Measurements from ENCODE around the gene RAB11B. TPM values are rescaled to one million over a fixed set of nuclear protein-coding genes. Genes with fewer than 3 reads are reported as not detected.
A peak's percentile ranks its signal among the peaks of the same experiment; 100 is the strongest.
"Not testable (repeated sequence)": the region's sequence is repeated elsewhere in the genome, so short reads cannot be mapped to it uniquely, and the experiment has no call there.

Gene RAB11B
- 10 to 100 TPM; 68.8 to 69.2 TPM for total RNA-seq

DNA sequence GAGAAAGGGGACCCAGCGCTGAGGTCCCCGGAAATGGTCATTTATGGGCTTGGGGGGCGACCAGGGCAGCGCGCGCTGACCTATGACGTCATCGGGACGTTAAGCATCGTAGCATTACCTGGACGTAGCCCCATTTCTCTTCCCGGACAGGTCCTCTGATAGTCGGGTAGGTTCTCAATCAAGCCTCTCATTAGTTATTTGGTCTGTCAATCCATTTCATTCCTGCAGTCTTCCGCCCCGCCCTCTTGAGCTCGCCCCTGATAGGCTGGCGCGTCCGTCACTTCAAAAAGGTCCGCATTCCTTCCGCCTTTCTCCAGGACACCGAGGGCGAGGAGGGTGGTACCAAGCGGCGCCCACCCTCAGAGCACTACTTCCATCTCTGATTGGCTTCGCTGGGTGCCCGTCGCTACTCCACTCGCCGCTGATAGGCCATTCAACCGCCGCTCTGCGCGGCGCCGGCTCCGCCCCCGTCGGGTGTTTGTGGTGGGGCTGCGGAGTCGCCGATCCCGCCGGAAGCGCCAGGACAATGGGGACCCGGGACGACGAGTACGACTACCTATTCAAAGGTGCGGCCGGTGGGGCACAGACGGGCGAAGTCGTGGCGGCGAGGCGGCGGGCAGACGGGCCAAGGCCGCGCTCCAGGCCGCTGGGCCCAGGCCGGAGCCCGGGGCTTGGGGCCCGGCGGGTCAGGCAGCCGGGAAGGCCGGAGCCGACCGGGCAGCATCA, at the start of gene RAB11B:
Gene RAB11B, plus strand, starts transcription at position 470 of the 726 bp plus-strand sequence. Its CDS starts 57 bp downstream, at position 527.
- Mint-ChIP-seq H3K36me3 (ENCODE audit: insufficient read depth in 2 of 2) (no peaks in the 10 kb centered on the region), H3K4me3 (peak within 1 kb of the TSS; percentile 94 to 96), H3K27me3 (ENCODE audit: low read depth) (no peaks in the 10 kb centered on the region), H3K4me1 (ENCODE audit: low read depth) (peaks cover 28% of the 10 kb centered on the region), H3K27ac (peak within 1 kb of the TSS; percentile 98), H3K9me3 (peaks cover 0 to 4% of the 10 kb centered on the region in 2 donors)
- DNase-seq (peak; percentile 97 to 99), ATAC-seq (replicated peaks in 1 of 2) (peak; percentile 92 to 93)

DNA sequence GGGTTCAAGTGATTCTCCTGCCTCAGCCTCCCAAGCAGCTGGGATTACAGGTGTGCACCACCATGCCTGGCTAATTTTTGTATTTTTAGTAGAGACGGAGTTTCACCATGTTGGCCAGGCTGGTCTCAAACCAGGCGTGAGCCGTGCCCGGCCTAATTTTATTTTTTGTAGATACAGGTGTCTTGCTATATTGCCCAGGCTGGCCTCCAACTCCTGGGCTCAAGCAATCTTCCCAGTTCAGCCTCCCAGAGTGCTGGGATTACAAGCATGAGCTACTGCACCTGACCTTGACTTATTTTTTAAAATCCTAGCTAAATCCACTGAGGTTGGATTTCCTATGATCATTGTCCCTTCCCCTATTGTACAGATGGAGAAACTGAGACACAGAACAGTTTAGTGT, 48.7 kb upstream of the RAB11B start:
- H3K4me1 Mint-ChIP-seq (ENCODE audit: low read depth); H3K9me3 Mint-ChIP-seq; H3K36me3 Mint-ChIP-seq (ENCODE audit: insufficient read depth in 2 of 2); H3K4me3 Mint-ChIP-seq; H3K27ac Mint-ChIP-seq; ATAC-seq (replicated peaks in 1 of 2); DNase-seq: not testable (repeated sequence)
- peaks cover 35% of the 10 kb centered on the region for H3K27me3 Mint-ChIP-seq (ENCODE audit: low read depth)

DNA sequence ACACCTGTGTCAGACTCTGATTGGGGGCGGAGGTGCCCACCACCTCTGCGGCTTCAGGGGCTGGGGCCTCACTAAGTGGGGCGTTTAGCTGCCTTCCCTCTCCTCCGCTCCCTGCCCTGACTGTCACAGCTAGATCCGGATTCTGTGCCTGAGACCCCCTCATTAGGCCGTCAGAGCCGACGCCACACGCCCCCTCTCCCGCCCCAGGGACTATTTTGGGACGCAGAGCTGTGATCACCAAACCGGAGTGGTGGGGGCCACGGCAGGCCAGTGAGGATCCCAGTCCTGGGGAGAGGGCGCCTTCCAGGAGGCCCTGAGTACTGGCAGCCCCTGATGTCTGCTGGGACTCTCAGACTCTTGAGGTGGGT, 47.9 kb upstream of the RAB11B start:
- H3K4me3 Mint-ChIP-seq = peak overlapping the region in 1 of 2 donors; percentile 43
- no peaks in the 10 kb centered on the region for H3K9me3 Mint-ChIP-seq
- no peaks in the 10 kb centered on the region for H3K36me3 Mint-ChIP-seq (ENCODE audit: insufficient read depth in 2 of 2)
- H3K4me1 Mint-ChIP-seq (ENCODE audit: low read depth) = peaks cover 5% of the 10 kb centered on the region
- ATAC-seq (replicated peaks in 1 of 2) (no peak), DNase-seq (no peak)
- peaks cover 30% of the 10 kb centered on the region for H3K27me3 Mint-ChIP-seq (ENCODE audit: low read depth)
- H3K27ac Mint-ChIP-seq = no peak overlapping the region

DNA sequence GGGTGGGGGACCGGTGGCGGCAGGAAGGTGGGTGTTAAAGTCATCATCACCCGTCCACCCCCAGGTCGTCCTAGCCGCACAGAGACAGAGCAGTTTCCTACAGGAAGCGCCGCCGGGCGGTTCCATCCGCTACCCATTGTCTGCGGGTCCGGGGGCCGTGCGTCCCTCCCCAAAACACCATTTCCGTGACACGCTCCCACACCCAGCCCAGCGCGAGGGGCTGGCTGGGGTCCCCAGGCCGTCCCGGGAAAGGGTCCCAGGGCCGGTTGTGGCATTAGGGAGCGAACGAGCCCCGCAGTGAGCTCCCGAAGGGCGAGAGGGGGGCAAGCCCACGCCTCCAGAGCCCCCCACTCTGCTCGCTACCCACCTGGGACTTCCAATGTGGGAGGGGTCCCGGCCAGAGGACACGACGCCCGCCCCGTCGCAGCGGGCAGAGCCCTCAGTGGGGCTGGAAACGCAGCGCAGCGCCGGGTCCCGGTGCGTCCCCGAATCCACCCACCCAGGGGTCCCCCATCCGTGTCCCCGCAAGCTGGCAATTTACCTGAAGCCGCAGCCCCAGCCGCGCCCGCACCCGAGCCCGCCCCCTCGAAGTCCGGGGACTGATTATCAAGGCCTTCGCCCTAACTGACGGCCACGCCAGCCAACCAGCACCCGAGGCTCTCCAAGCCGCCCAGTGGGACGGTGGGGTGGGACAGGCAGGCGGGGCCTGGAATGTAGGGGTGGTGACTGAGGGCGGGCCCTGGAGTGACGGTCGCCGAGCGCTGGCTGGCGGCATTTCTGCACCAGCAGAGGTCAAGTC, 47.3 kb upstream of the RAB11B start, which contains the start of gene KANK3:
Gene KANK3, minus strand, starts transcription at position 579 of the 799 bp plus-strand sequence. CDS start 5,434 bp downstream, outside the sequence.
- DNase-seq (peak; percentile 95 to 97), ATAC-seq (replicated peaks in 1 of 2) (peak; percentile 100)
- Mint-ChIP-seq H3K27me3 (ENCODE audit: low read depth) (peaks cover 25% of the 10 kb centered on the region), H3K27ac (no peak within 1 kb of the TSS), H3K9me3 (no peaks in the 10 kb centered on the region), H3K4me1 (ENCODE audit: low read depth) (peaks cover 5% of the 10 kb centered on the region), H3K4me3 (peak within 1 kb of the TSS; percentile 85 to 86), H3K36me3 (ENCODE audit: insufficient read depth in 2 of 2) (no peaks in the 10 kb centered on the region)

DNA sequence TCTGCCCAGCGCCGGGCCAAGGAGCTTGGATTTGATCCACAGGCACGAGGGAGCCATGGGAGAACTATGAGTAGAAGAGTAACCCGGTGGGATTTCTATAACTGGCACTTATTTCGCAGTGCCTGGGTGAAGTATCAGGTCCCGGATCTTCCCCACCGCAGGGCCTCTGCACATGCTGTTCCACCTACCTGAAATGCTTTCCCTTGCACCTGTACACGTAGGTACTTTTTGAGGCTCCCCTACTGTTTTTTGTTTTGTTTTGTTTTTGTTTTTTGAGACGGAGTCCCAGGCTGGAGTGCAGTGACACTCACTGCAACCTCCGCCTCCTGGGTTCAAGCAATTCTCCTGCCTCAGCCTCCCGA, 46.7 kb upstream of the RAB11B start:
- H3K4me1 Mint-ChIP-seq (ENCODE audit: low read depth) = peaks cover 5% of the 10 kb centered on the region
- H3K36me3 Mint-ChIP-seq (ENCODE audit: insufficient read depth in 2 of 2) = no peaks in the 10 kb centered on the region
- peaks cover 19% of the 10 kb centered on the region for H3K27me3 Mint-ChIP-seq (ENCODE audit: low read depth)
- peak overlapping the region; percentile 85 to 86 for H3K4me3 Mint-ChIP-seq
- ATAC-seq (replicated peaks in 1 of 2) (peak; percentile 1 to 6), DNase-seq (no peak)
- no peak overlapping the region for H3K27ac Mint-ChIP-seq
- no peaks in the 10 kb centered on the region for H3K9me3 Mint-ChIP-seq

DNA sequence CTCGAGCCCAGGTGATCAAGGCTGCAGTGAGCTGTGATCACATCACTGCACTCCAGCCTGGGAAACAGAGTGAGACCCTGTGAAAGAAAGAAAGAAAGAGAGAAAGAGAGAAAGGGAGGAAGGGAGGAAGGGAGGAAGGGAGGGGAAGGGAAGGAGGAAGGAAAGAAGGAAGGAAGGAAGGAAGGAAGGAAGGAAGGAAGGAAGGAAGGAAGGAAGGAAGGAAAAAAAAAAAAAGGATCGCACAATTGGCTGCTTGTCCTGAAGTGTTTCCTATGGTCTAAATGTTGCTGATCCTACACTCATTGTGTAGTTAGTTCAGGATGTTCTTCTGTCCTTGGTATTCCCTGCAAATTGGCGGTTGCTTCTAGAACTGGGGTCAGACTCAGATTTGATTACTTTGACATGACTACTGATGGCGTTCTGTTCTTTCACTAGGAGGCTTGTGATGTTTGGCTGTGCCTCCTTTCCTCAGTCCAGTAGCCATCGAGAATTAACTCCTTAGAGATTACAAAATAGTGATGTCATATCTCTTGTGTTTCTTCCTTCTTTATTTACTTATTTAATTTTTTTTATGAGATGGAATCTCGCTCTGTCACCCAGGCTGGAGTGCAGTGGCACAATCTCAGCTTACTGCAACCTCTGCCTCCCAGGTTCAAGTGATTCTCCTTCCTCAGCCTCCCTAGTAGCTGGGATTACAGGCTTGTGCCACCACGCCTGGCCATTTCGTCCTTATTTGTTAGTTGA, 40.4 kb upstream of the RAB11B start:
- H3K4me1 Mint-ChIP-seq (ENCODE audit: low read depth); H3K9me3 Mint-ChIP-seq; H3K27ac Mint-ChIP-seq; H3K4me3 Mint-ChIP-seq; DNase-seq; H3K36me3 Mint-ChIP-seq (ENCODE audit: insufficient read depth in 2 of 2); ATAC-seq (replicated peaks in 1 of 2): not testable (repeated sequence)
- peaks cover 26% of the 10 kb centered on the region for H3K27me3 Mint-ChIP-seq (ENCODE audit: low read depth)

DNA sequence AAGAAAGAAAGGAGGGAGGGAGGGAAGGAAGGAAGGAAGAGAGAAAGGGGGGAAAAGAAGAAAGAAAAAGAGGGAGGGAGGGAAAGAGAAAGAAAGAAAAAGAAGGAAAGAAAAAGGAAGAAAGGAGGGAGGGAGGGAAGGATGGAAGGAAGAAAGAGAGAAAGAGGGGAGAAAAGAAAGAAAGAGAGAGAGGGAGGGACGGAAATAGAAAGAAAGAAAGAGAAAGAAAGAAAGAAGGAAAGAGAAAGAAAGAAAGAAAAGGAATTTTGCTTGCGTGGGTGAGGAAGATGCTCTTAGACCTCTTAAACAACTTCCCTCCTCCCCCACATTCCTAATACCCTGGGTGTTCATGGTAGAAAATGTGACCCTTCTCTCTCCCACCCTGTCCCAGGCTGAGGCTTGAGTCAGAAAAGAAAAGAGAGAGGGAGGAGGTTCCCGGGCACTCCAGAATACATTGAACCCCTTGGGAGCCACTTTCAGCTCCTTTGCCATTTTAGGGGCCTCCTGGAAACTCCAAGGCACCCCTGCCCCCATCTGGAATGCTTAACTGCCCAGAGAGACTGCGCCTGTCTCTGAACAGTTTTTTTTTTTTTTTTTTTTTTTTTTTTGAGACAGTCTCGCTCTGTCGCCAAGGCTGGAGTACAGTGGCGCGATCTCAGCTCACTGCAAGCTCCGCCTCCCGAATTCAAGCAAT, 37.9 kb upstream of the RAB11B start:
- ATAC-seq (replicated peaks in 1 of 2) (no peak), DNase-seq (no peak)
- peaks cover 2 to 3% of the 10 kb centered on the region in 2 donors for H3K9me3 Mint-ChIP-seq
- no peak overlapping the region for H3K27ac Mint-ChIP-seq
- peak overlapping the region in 1 of 2 donors; percentile 9 for H3K4me3 Mint-ChIP-seq
- peaks cover 14% of the 10 kb centered on the region for H3K4me1 Mint-ChIP-seq (ENCODE audit: low read depth)
- peaks cover 26% of the 10 kb centered on the region for H3K27me3 Mint-ChIP-seq (ENCODE audit: low read depth)
- no peaks in the 10 kb centered on the region for H3K36me3 Mint-ChIP-seq (ENCODE audit: insufficient read depth in 2 of 2)

DNA sequence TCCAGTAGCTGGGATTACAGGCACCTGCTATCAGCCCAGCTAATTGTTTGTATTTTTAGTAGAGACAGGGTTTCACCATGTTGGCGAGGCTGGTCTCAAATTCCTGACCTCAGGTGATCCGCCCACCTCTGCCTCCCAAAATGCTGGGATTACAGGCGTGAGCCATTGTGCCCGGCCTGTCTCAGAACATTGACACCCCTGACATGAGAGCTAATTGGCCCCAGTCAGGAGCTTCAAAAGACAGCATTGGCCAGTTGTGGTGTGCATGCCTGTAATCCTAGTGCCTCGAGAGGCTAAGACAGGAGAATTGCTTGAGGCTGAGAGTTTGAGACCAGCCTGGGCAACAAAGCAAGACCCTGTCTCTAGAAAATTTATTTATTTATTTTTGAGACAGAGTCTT, 37.3 kb upstream of the RAB11B start:
- H3K36me3 Mint-ChIP-seq (ENCODE audit: insufficient read depth in 2 of 2); H3K27ac Mint-ChIP-seq; ATAC-seq (replicated peaks in 1 of 2); H3K4me3 Mint-ChIP-seq; H3K9me3 Mint-ChIP-seq; DNase-seq: not testable (repeated sequence)
- Mint-ChIP-seq H3K27me3 (ENCODE audit: low read depth) (peaks cover 26% of the 10 kb centered on the region), H3K4me1 (ENCODE audit: low read depth) (peaks cover 14% of the 10 kb centered on the region)

DNA sequence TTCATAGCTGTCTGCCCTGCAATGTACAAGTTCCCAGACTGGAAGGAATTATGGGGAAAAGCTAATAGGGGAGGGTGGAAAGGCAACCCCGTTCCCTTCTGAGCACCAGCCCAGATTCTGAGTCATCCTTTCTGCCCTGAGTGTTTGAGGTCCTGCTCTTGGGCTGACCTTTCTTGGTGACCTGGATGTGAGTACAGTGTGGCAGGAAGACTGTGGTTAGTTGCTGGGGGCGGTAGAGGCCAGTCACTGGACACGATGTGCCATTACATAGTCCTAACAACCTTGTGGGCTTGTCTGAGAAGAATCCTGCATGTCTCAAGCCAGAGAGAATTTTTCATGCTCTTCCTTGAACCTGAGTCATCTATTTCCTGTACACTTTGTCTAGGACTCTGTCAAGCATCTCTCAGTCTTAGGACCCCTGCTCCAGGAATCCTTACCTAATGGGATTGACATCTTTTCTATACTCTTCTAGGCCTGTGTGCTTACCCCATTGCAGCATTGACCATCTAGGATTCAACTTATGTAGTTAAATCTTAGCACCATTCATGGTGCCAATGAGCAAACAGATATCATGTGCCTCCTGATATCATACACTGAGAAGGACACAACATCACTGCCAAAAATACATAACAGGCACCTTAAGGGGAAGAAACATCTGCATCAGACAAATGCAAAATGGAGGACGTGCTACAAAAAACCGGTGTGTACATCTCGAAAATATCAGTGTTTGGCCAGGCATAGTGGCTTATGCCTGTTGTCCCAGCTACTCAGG, 34.3 kb upstream of the RAB11B start:
- Mint-ChIP-seq H3K36me3 (ENCODE audit: insufficient read depth in 2 of 2) (no peaks in the 10 kb centered on the region), H3K4me3 (no peak overlapping the region), H3K27ac (no peak overlapping the region), H3K4me1 (ENCODE audit: low read depth) (peaks cover 14% of the 10 kb centered on the region), H3K9me3 (peaks cover 2 to 3% of the 10 kb centered on the region in 2 donors), H3K27me3 (ENCODE audit: low read depth) (peaks cover 22% of the 10 kb centered on the region)
- peak in 1 of 2 donors; percentile 64 for ATAC-seq (replicated peaks in 1 of 2)
- DNase-seq = no peak

DNA sequence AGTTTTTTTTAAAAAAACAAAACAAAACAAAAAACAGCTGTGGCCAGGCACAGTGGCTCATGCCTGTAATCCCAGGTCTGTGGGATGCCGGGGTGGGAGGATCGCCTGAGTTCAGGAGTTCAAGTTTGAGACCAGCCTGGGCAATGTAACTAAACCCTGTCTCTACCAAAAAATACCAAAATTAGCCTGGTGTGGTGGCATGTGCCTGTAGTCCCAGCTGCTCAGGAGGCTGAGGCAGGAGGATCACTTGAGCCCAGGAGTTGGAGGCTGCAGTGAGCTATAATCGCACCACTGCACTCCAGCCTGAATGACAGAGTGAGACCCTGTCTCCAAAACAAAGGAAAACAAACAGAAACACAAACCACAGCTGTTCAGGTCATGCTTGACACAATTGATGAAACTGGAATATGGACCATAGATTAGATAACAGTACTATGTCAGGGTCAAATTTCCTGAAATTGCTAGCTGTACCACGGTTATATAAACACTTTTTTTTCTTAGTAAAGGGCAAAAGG, 33.1 kb upstream of the RAB11B start:
- no peaks in the 10 kb centered on the region for H3K36me3 Mint-ChIP-seq (ENCODE audit: insufficient read depth in 2 of 2)
- H3K4me1 Mint-ChIP-seq (ENCODE audit: low read depth) = peaks cover 21% of the 10 kb centered on the region
- no peak for DNase-seq
- no peak for ATAC-seq (replicated peaks in 1 of 2)
- H3K27ac Mint-ChIP-seq = no peak overlapping the region
- peaks cover 2 to 3% of the 10 kb centered on the region in 2 donors for H3K9me3 Mint-ChIP-seq
- no peak overlapping the region for H3K4me3 Mint-ChIP-seq
- peaks cover 16% of the 10 kb centered on the region for H3K27me3 Mint-ChIP-seq (ENCODE audit: low read depth)

DNA sequence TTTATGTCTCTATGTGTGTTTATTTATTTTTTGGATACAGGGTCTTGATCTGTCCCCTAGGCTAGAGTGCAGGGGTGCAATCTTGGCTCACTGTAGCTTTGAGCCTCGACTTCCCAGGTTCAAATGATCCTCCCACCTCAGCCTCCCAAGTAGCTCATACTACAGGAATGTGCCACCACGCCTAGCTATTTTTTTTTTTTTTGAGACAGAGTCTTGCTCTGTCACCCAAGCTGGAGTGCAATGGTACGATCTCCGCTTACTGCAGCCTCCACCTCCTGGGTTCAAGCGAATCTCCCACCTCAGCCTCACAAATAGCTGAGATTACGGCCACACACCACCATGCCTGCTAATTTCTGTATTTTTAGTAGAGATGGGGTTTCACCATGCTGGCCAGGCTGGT, 31.2 kb upstream of the RAB11B start:
- Mint-ChIP-seq H3K9me3 (peaks cover 2 to 3% of the 10 kb centered on the region in 2 donors), H3K4me1 (ENCODE audit: low read depth) (peaks cover 34% of the 10 kb centered on the region), H3K4me3 (no peak overlapping the region), H3K27me3 (ENCODE audit: low read depth) (peaks cover 19% of the 10 kb centered on the region), H3K36me3 (ENCODE audit: insufficient read depth in 2 of 2) (peaks cover 1 to 2% of the 10 kb centered on the region in 2 donors), H3K27ac (no peak overlapping the region)
- no peak for DNase-seq
- no peak for ATAC-seq (replicated peaks in 1 of 2)

DNA sequence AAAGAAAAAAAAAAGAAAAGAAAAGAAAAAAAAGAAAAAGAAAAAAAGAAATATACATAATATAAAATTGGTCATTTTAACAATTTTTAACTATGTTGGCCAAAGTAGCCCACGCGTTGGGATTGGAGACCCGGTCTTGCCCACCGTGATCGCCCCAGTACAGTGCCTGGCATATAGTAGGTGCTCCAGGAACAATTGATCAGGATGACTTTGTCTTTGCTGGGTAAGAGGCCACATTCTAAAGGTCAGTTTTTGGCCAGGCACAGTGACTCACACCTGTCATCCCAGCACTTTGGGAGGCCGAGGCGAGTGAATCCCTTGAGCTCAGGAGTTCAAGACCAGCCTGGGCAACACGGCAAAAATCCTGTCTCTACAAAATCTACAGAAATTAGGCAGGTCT, 30.0 kb upstream of the RAB11B start:
- Mint-ChIP-seq H3K27me3 (ENCODE audit: low read depth) (peaks cover 21% of the 10 kb centered on the region), H3K27ac (no peak overlapping the region), H3K36me3 (ENCODE audit: insufficient read depth in 2 of 2) (peaks cover 1 to 2% of the 10 kb centered on the region in 2 donors), H3K4me3 (no peak overlapping the region), H3K9me3 (peaks cover 2 to 3% of the 10 kb centered on the region in 2 donors), H3K4me1 (ENCODE audit: low read depth) (peaks cover 33% of the 10 kb centered on the region)
- ATAC-seq (replicated peaks in 1 of 2) = no peak
- DNase-seq = no peak
